Stomach (tissue), 9 donors: ENCODE measurements around the gene KCNJ13. TPM values are rescaled to one million over a fixed set of nuclear protein-coding genes. Genes with fewer than 3 reads are reported as not detected.

Experiments used
- DNase-seq, 2 donors: peaks; one replicate each; pipeline versions ENCODE4 v3.0.0 to v3.0.0-alpha.2; 2013 to 2019
- H3K27ac ChIP-seq, 5 donors: fragments of 200-600 bp in 4 of 5; sonication (generic) in 4 of 5; one replicate each; pipeline ENCODE4 v1.5.1; 2013 to 2019; ENCODE audit warnings: mild to moderate bottlenecking in 1 of 5, moderate library complexity in 1 of 5
- H3K27me3 ChIP-seq, 3 donors: fragments of 200-600 bp; sonication (generic); one replicate each; pipeline ENCODE4 v1.5.1; 2017 to 2019; ENCODE audit warnings: mixed run types in 1 of 3
- H3K36me3 ChIP-seq, 4 donors: fragments of 200-600 bp; sonication (generic); 1 replicate in 3 of 4; 2 replicates in 1 of 4; pipeline ENCODE4 v1.5.1; 2016 to 2019
- H3K4me1 ChIP-seq, 4 donors: fragments of 200-600 bp; sonication (generic); one replicate each; pipeline ENCODE4 v1.5.1; 2016 to 2019
- H3K4me3 ChIP-seq, 4 donors: fragments of 200-600 bp; sonication (generic) in 3 of 4; one replicate each; pipeline ENCODE4 v1.5.1; 2016 to 2019; ENCODE audit warnings: mild to moderate bottlenecking in 1 of 4
- H3K9me3 ChIP-seq, 4 donors: fragments of 200-600 bp; sonication (generic); one replicate each; pipeline ENCODE4 v1.5.1; 2016 to 2019
- CTCF ChIP-seq, 7 experiments: fragments of 450-650 bp in 4 of 7; fragments of 200-600 bp in 3 of 7; sonication (generic) in 3 of 7; IDR thresholded peaks; one replicate each; pipeline ENCODE4 v1.5.1; 2016 to 2019; ENCODE audit warnings: antibody characterized with exemption in 7 of 7, control low read depth in 2 of 7, mild to moderate bottlenecking in 1 of 7
- EP300 ChIP-seq: sonication (generic); formaldehyde crosslinking; IDR thresholded peaks from one replicate; pipeline ENCODE4 v1.6.1; 2017; ENCODE audit warnings: antibody characterized with exemption
- POLR2A ChIP-seq, 4 donors: fragments of 450-650 bp; IDR thresholded peaks; one replicate each; pipeline ENCODE4 v1.6.1; 2016; ENCODE audit warnings: antibody characterized with exemption in 4 of 4, control low read depth in 2 of 4, mild to moderate bottlenecking in 1 of 4, moderate library complexity in 1 of 4
- POLR2AphosphoS5 ChIP-seq, 3 donors: sonication (generic); formaldehyde crosslinking; IDR thresholded peaks; one replicate each; pipeline ENCODE4 v1.6.1; 2016; ENCODE audit warnings: antibody characterized with exemption in 3 of 3
- WGBS, 5 donors: extraction: QIAGEN DNeasy Blood & Tissue Kit in 3 of 5; methylation state at CpG; one replicate each; pipeline versions ENCODE4 v1.1.5 to v1.1.7; 2013 to 2018; 5-methylcytosine and 5-hydroxymethylcytosine counted together
- intact Hi-C: fragments of 100-400 bp; cut with DNase I; formaldehyde crosslinking; loops from one replicate; pipeline ENCODE4 v1.15.1; 2023; ENCODE audit warnings: low total_unique reads
- polyA plus RNA-seq, 3 donors: library from polyadenylated mRNA; stranded (reverse); fragments of 200-250 nt; gene quantifications; one replicate each; pipeline ENCODE4 v1.2.3, GENCODE V29; 2013
- total RNA-seq, 5 donors: library from RNA; depleted of rRNA; stranded (reverse); fragments of >200 nt; gene quantifications; one replicate each; pipeline versions ENCODE4 v1.1.0 to v1.2.3, GENCODE V29; 2014 to 2016
- donor health status: healthy with polysubstance abuse.
- donor health status: Bipolar disorder and iron deficiency.
- donor health status: healthy.

KCNJ13 gene
- total and polyA plus RNA-seq, 8 donors: 0.18 to 2.9 (median 0.86) TPM; not detected in 2

- Histone ChIP-seq H3K27me3 (no peaks in the 10 kb centered on the region), H3K4me1 (no peaks in the 10 kb centered on the region), H3K9me3 (no peaks in the 10 kb centered on the region), H3K4me3 (no peak overlapping the region), H3K27ac (no peak overlapping the region), H3K36me3 (peaks cover 56 to 97% (median 89%) of the 10 kb centered on the region in 4 donors)
- 86 to 95% (median 88%) methylated on average over 5 of the region's 5 CpGs for WGBS, 5 donors
- TF ChIP-seq POLR2AphosphoS5 (IDR thresholded peaks at IDR 0.05) (no peak), CTCF (IDR thresholded peaks at IDR 0.05) (no peak), POLR2A (IDR thresholded peaks at IDR 0.05) (no peak), EP300 (no peak)
- intact Hi-C loops: no loop called here
- DNase-seq: no peak
These were observed 33.2 kb upstream of the KCNJ13 start for GRCh38 chr2:232809349-232810124.

GRCh38 chr2:232802091-232802490 is 25.7 kb upstream of the KCNJ13 start:
- H3K36me3 ChIP-seq: peaks cover 12 to 67% (median 66%) of the 10 kb centered on the region in 4 donors
- H3K27me3 ChIP-seq: no peaks in the 10 kb centered on the region
- H3K27ac ChIP-seq: no peak overlapping the region
- peaks cover 0 to 3% (median 0%) of the 10 kb centered on the region in 4 donors for H3K4me1 ChIP-seq
- WGBS, 5 donors: 78 to 96% (median 95%) methylated on average over 3 of the region's 3 CpGs
- TF ChIP-seq EP300 (no peak), POLR2A (IDR thresholded peaks at IDR 0.05) (no peak), POLR2AphosphoS5 (IDR thresholded peaks at IDR 0.05) (no peak), CTCF (IDR thresholded peaks at IDR 0.05) (no peak)
- no peak overlapping the region for H3K4me3 ChIP-seq
- H3K9me3 ChIP-seq: peaks cover 0 to 15% (median 5%) of the 10 kb centered on the region in 4 donors
- DNase-seq: no peak
- intact Hi-C loops: no loop called here

- H3K4me1 ChIP-seq: peaks cover 0 to 3% (median 0%) of the 10 kb centered on the region in 4 donors
- no peak overlapping the region for H3K4me3 ChIP-seq
- no peak overlapping the region for H3K27ac ChIP-seq
- H3K27me3 ChIP-seq: no peaks in the 10 kb centered on the region
- 73 to 88% (median 88%) methylated on average over 2 of the region's 2 CpGs for WGBS, 5 donors
- peaks cover 0 to 15% (median 5%) of the 10 kb centered on the region in 4 donors for H3K9me3 ChIP-seq
- H3K36me3 ChIP-seq: peaks cover 12 to 73% (median 68%) of the 10 kb centered on the region in 4 donors
- intact Hi-C loops: no loop called here
- DNase-seq: no peak
- TF ChIP-seq POLR2A (IDR thresholded peaks at IDR 0.05) (no peak), CTCF (IDR thresholded peaks at IDR 0.05) (no peak), EP300 (no peak), POLR2AphosphoS5 (IDR thresholded peaks at IDR 0.05) (no peak)
These were observed 23.8 kb upstream of the KCNJ13 start for GRCh38 chr2:232800166-232800565.

GRCh38 chr2:232798187-232798586 is 21.8 kb upstream of the KCNJ13 start:
- H3K9me3 ChIP-seq: peaks cover 0 to 15% (median 5%) of the 10 kb centered on the region in 4 donors
- no peak overlapping the region for H3K27ac ChIP-seq
- peaks cover 19 to 88% (median 84%) of the 10 kb centered on the region in 4 donors for H3K36me3 ChIP-seq
- DNase-seq: no peak
- no peaks in the 10 kb centered on the region for H3K27me3 ChIP-seq
- intact Hi-C loops: no loop called here
- peaks cover 0 to 3% (median 0%) of the 10 kb centered on the region in 4 donors for H3K4me1 ChIP-seq
- H3K4me3 ChIP-seq: no peak overlapping the region
- no peak for TF ChIP-seq CTCF (IDR thresholded peaks at IDR 0.05)
- TF ChIP-seq POLR2AphosphoS5 (IDR thresholded peaks at IDR 0.05): no peak
